ENCODE measurements around the gene DROSHA. TPM values are rescaled to one million over a fixed set of nuclear protein-coding genes. Genes with fewer than 3 reads are reported as not detected.

DROSHA gene
- total RNA-seq, 1 donor from 2014 or later, result 59.8 TPM

- no peak for TF ChIP-seq CTCF (IDR thresholded peaks at IDR 0.05)
- Mint-ChIP-seq H3K9me3 (no peaks in the 10 kb centered on the region), H3K36me3 (ENCODE audit: low read depth) (peaks cover 69% of the 10 kb centered on the region), H3K27ac (peak overlapping the region; percentile 92), H3K27me3 (no peaks in the 10 kb centered on the region), H3K4me1 (peaks cover 43% of the 10 kb centered on the region), H3K4me3 (peak overlapping the region; percentile 99)
- intact Hi-C loops (cut with micrococcal nuclease), result loop anchor here (5.0 kb wide), 3 partner anchors 106 to 1911 kb away; partner anchors contain the start of genes PDZD2, SUB1 and TARS1
- ATAC-seq (ENCODE audit: low read depth) (peak; percentile 33), DNase-seq (no peak)
- ChIA-PET CTCF (interaction anchor here (1.1 kb wide), 1 partner anchor 562 kb away, joined by 3 read pairs; no protein-coding TSS in a partner anchor), POLR2A (interaction anchor here (0.7 to 1.9 kb wide), 4 partner anchors 10 to 1909 kb away, joined by 3 to 4 read pairs (median 4); partner anchors contain the start of gene TARS1)
These were observed 378 bp downstream of the DROSHA start for GRCh38 chr5:31531543-31531887.

GRCh38 chr5:31530541-31531265, 1.2 kb downstream of the DROSHA start:
- ChIA-PET CTCF (interaction anchor here (1.0 kb wide), 1 partner anchor 23 kb away, joined by 3 read pairs; no protein-coding TSS in a partner anchor), POLR2A (interaction anchor here (1.1 to 1.9 kb wide), 2 partner anchors 9 to 12 kb away, joined by 4 read pairs; no protein-coding TSS in a partner anchor)
- H3K27ac Mint-ChIP-seq, result no peak overlapping the region
- H3K36me3 Mint-ChIP-seq (ENCODE audit: low read depth), result peaks cover 70% of the 10 kb centered on the region
- ATAC-seq (ENCODE audit: low read depth) (no peak), DNase-seq (no peak)
- H3K27me3 Mint-ChIP-seq, result no peaks in the 10 kb centered on the region
- TF ChIP-seq CTCF (IDR thresholded peaks at IDR 0.05), result no peak
- H3K4me3 Mint-ChIP-seq, result peak overlapping the region; percentile 99
- no peaks in the 10 kb centered on the region for H3K9me3 Mint-ChIP-seq
- peaks cover 43% of the 10 kb centered on the region for H3K4me1 Mint-ChIP-seq
- intact Hi-C loops (cut with micrococcal nuclease), result loop anchor here (5.0 kb wide), 3 partner anchors 107 to 1912 kb away; partner anchors contain the start of genes PDZD2, SUB1 and TARS1

- TF ChIP-seq CTCF (IDR thresholded peaks at IDR 0.05), result no peak
- Mint-ChIP-seq H3K27ac (no peak overlapping the region), H3K36me3 (ENCODE audit: low read depth) (peaks cover 77% of the 10 kb centered on the region), H3K27me3 (no peaks in the 10 kb centered on the region), H3K4me1 (peaks cover 3% of the 10 kb centered on the region), H3K9me3 (no peaks in the 10 kb centered on the region), H3K4me3 (no peak overlapping the region)
- no peak for DNase-seq
- intact Hi-C loops (cut with micrococcal nuclease), result no loop called here
- ChIA-PET POLR2A (no interaction called here), CTCF (no interaction called here)
- no peak for ATAC-seq (ENCODE audit: low read depth)
These were observed 8.9 kb downstream of the DROSHA start for GRCh38 chr5:31523041-31523440.

GRCh38 chr5:31516802-31517201, 15.1 kb downstream of the DROSHA start:
- no peak for ATAC-seq (ENCODE audit: low read depth)
- TF ChIP-seq CTCF (IDR thresholded peaks at IDR 0.05), result no peak
- ChIA-PET CTCF (no interaction called here), POLR2A (no interaction called here)
- Mint-ChIP-seq H3K9me3 (no peaks in the 10 kb centered on the region), H3K4me3 (no peak overlapping the region), H3K36me3 (ENCODE audit: low read depth) (peaks cover 66% of the 10 kb centered on the region), H3K4me1 (no peaks in the 10 kb centered on the region), H3K27me3 (no peaks in the 10 kb centered on the region), H3K27ac (no peak overlapping the region)
- intact Hi-C loops (cut with micrococcal nuclease), result no loop called here
- no peak for DNase-seq

GRCh38 chr5:31511305-31511704, 20.6 kb downstream of the DROSHA start:
- H3K9me3 Mint-ChIP-seq, result no peaks in the 10 kb centered on the region
- ChIA-PET POLR2A (no interaction called here), CTCF (no interaction called here)
- no peak overlapping the region for H3K27ac Mint-ChIP-seq
- DNase-seq (no peak), ATAC-seq (ENCODE audit: low read depth) (no peak)
- no peaks in the 10 kb centered on the region for H3K4me1 Mint-ChIP-seq
- intact Hi-C loops (cut with micrococcal nuclease), result no loop called here
- TF ChIP-seq CTCF (IDR thresholded peaks at IDR 0.05), result no peak
- no peak overlapping the region for H3K4me3 Mint-ChIP-seq
- no peaks in the 10 kb centered on the region for H3K27me3 Mint-ChIP-seq
- peaks cover 81% of the 10 kb centered on the region for H3K36me3 Mint-ChIP-seq (ENCODE audit: low read depth)
